HepG2 (cell line): ENCODE measurements around the gene TEX53. TPM values are rescaled to one million over a fixed set of nuclear protein-coding genes. Genes with fewer than 3 reads are reported as not detected.

Experiments used
- BCL6 ChIP-seq: IDR thresholded peaks from 2 replicates; pipeline ENCODE4 v1.6.1; 2016; ENCODE audit warnings: missing genetic modification reagents, missing compliant biosample characterization
- CBFB ChIP-seq: sonication (generic); formaldehyde crosslinking; IDR thresholded peaks from 2 replicates; pipeline ENCODE4 v1.4.0; 2020; ENCODE audit warnings: missing genetic modification reagents
- DPF2 ChIP-seq: sonication (generic); formaldehyde crosslinking; IDR thresholded peaks from 2 replicates; pipeline ENCODE4 v1.4.0; 2020; ENCODE audit warnings: mild to moderate bottlenecking, low read depth, missing genetic modification reagents, borderline replicate concordance
- FOXC1 ChIP-seq: sonication (generic); formaldehyde crosslinking; IDR thresholded peaks from 2 replicates; pipeline ENCODE4 v1.8.0; 2022; ENCODE audit warnings: mild to moderate bottlenecking, missing genetic modification reagents, borderline replicate concordance
- KDM4B ChIP-seq: sonication (generic); formaldehyde crosslinking; IDR thresholded peaks from 2 replicates; pipeline ENCODE4 v1.4.0; 2020; ENCODE audit warnings: missing genetic modification reagents
- NFIC ChIP-seq: IDR thresholded peaks from 2 replicates; pipeline ENCODE4 v1.6.1; 2012; ENCODE audit warnings: mild to moderate bottlenecking, low read length, inconsistent platforms
- NR1H2 ChIP-seq: sonication (generic); formaldehyde crosslinking; IDR thresholded peaks from 2 replicates; pipeline ENCODE4 v1.8.1; 2022; ENCODE audit warnings: low read depth, missing genetic modification reagents, borderline replicate concordance
- STAT5B ChIP-seq: sonication (generic); formaldehyde crosslinking; IDR thresholded peaks from 2 replicates; pipeline ENCODE4 v1.4.0; 2020; ENCODE audit warnings: missing genetic modification reagents
- ZIK1 ChIP-seq: sonication (generic); formaldehyde crosslinking; IDR thresholded peaks from 2 replicates; pipeline ENCODE4 v1.5.0; 2020; ENCODE audit warnings: mild to moderate bottlenecking, low read depth, missing genetic modification reagents, borderline replicate concordance
- ZNF766 ChIP-seq: sonication (generic); formaldehyde crosslinking; IDR thresholded peaks from 2 replicates; pipeline ENCODE4 v1.5.0; 2020; ENCODE audit warnings: missing genetic modification reagents, borderline replicate concordance
- polyA plus RNA-seq, 8 experiments: library from polyadenylated mRNA; depleted of rRNA in 3 of 8; stranded (reverse) in 7 of 8; unstranded in 1 of 8; fragments of >200 nt; fragmentation: Illumina TruSeq in 4 of 8; extraction: Trizol in 4 of 8; gene quantifications; 2 replicates each; pipeline versions ENCODE4 v1.2.1 to v1.2.3, GENCODE V29; 2011 to 2016; ENCODE audit warnings: low read depth in 4 of 8, missing spikeins in 1 of 8, mixed read lengths in 1 of 8; ENCODE audit not compliant: insufficient read depth in 1 of 8
- total RNA-seq, 5 experiments: library from RNA; depleted of rRNA; stranded (reverse); fragments of >200 nt; fragmentation: Illumina TruSeq; extraction: Trizol; gene quantifications; 2 replicates each; pipeline ENCODE4 v1.2.3, GENCODE V29; 2016; ENCODE audit warnings: low read depth in 1 of 5
- TF ChIP-seq, protein P1 (sequence below): sonication (generic); formaldehyde crosslinking; IDR thresholded peaks from 2 replicates; pipeline ENCODE4 v1.8.0; 2022; ENCODE audit warnings: mild to moderate bottlenecking, missing genetic modification reagents; ENCODE audit not compliant: insufficient replicate concordance
- TF ChIP-seq, protein P2 (sequence below): sonication (generic); formaldehyde crosslinking; IDR thresholded peaks from 2 replicates; pipeline ENCODE4 v1.9.0; 2022; ENCODE audit warnings: missing genetic modification reagents, mild to moderate bottlenecking, borderline replicate concordance

The TEX53 gene
- total and polyA plus RNA-seq, 2 of the 13 experiments (the other 11 are each of a cell fraction or from before 2014, with no cell fraction given), result not detected

DNA sequence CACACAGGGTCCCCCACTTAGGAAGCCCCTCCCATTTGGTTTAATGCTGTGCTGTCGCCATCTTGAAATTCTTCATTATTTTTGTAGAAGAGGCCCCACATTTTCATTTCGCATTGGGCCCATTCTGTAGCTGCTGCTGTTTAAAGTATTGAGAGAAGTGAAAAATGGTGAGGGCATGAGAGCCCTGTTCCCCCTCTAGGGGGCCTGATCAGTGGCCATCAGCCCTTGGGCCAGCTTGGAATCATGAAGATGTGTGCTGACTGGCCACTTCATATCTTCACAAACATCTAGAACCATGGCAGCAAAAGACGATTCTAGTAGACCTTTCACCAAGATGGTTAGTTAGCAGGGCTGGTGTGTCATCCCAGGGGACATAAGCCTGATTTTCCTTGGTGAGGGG, 43.2 kb downstream of the TEX53 start (continued):
- no peak for TF ChIP-seq STAT5B (CRISPR knock-in tag)
- TF ChIP-seq, protein P1, sequence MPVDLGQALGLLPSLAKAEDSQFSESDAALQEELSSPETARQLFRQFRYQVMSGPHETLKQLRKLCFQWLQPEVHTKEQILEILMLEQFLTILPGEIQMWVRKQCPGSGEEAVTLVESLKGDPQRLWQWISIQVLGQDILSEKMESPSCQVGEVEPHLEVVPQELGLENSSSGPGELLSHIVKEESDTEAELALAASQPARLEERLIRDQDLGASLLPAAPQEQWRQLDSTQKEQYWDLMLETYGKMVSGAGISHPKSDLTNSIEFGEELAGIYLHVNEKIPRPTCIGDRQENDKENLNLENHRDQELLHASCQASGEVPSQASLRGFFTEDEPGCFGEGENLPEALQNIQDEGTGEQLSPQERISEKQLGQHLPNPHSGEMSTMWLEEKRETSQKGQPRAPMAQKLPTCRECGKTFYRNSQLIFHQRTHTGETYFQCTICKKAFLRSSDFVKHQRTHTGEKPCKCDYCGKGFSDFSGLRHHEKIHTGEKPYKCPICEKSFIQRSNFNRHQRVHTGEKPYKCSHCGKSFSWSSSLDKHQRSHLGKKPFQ (CRISPR knock-in tag), result no peak
- no peak for TF ChIP-seq NR1H2 (CRISPR knock-in tag)
- no peak for TF ChIP-seq ZIK1 (CRISPR knock-in tag)
- no peak for TF ChIP-seq DPF2 (CRISPR knock-in tag)
- no peak for TF ChIP-seq NFIC
- no peak for TF ChIP-seq FOXC1 (CRISPR knock-in tag)
- no peak for TF ChIP-seq KDM4B (CRISPR knock-in tag)
- no peak for TF ChIP-seq BCL6 (CRISPR knock-in tag)
- no peak for TF ChIP-seq CBFB (CRISPR knock-in tag)
- TF ChIP-seq, protein P2, sequence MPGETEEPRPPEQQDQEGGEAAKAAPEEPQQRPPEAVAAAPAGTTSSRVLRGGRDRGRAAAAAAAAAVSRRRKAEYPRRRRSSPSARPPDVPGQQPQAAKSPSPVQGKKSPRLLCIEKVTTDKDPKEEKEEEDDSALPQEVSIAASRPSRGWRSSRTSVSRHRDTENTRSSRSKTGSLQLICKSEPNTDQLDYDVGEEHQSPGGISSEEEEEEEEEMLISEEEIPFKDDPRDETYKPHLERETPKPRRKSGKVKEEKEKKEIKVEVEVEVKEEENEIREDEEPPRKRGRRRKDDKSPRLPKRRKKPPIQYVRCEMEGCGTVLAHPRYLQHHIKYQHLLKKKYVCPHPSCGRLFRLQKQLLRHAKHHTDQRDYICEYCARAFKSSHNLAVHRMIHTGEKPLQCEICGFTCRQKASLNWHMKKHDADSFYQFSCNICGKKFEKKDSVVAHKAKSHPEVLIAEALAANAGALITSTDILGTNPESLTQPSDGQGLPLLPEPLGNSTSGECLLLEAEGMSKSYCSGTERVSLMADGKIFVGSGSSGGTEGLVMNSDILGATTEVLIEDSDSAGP, result no peak
- TF ChIP-seq ZNF766 (CRISPR knock-in tag), result no peak
- TF ChIP-seq, all 625 proteins: peak for 0
